Astrocyte (in vitro differentiated cells and primary cell): Measurements from ENCODE around the gene TRMT2A.

Experiments used
- EZH2 ChIP-seq: IDR thresholded peaks from 2 replicates; pipeline ENCODE4 v1.6.1; 2012; ENCODE audit warnings: mild to moderate bottlenecking, low read length, inconsistent platforms; ENCODE audit not compliant: insufficient read depth
- TF ChIP-seq, protein P1 (sequence below): IDR thresholded peaks from 2 replicates; pipeline ENCODE4 v1.5.1; 2011; ENCODE audit warnings: low read depth, mild to moderate bottlenecking, inconsistent platforms, low read length, moderate library complexity; ENCODE audit not compliant: insufficient read depth

DNA sequence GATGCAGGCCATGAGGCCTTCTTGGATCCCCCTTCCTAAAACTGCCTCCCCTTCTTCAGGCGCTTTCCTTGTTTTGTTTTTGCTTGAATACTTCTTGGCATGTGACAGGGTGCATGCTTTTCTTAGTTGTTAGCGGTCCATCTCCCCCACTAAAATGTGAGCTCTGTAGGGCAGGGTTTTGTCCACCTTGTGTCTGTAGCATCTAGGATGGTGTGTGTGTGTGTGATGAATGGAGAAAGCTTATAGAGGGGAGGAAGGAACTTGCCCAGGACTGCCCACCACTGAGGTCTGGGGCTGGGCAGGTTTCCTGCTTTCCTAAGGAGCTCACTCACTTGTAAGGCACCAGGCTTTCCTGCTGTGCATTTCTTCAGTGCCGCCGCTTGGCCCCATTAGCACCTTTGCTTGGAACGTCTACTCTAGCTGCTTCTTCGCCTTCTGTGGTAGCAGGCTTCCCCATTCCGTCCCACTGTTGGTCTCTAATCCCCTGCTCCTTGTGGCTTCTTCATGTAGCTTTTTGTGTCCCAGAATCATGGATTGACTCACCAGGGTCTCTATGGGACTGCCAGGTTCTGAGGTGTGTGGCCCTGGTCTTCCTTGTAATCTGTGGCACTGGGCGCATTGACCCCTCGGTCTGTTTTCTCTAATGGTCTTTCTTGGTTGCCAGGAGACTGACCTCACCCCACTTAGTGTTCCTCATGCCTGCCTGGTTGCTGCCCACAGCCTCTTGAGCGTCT is 33.7 kb downstream of the TRMT2A start:
- TF ChIP-seq, protein P1, sequence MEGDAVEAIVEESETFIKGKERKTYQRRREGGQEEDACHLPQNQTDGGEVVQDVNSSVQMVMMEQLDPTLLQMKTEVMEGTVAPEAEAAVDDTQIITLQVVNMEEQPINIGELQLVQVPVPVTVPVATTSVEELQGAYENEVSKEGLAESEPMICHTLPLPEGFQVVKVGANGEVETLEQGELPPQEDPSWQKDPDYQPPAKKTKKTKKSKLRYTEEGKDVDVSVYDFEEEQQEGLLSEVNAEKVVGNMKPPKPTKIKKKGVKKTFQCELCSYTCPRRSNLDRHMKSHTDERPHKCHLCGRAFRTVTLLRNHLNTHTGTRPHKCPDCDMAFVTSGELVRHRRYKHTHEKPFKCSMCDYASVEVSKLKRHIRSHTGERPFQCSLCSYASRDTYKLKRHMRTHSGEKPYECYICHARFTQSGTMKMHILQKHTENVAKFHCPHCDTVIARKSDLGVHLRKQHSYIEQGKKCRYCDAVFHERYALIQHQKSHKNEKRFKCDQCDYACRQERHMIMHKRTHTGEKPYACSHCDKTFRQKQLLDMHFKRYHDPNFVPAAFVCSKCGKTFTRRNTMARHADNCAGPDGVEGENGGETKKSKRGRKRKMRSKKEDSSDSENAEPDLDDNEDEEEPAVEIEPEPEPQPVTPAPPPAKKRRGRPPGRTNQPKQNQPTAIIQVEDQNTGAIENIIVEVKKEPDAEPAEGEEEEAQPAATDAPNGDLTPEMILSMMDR: no peak
- TF ChIP-seq EZH2: no peak
